AG04450 (cell line): ENCODE data around the gene SART1. TPM values are rescaled to one million over a fixed set of nuclear protein-coding genes. Genes with fewer than 3 reads are reported as not detected.

Experiments
- CTCF ChIA-PET: fragments of 300-600, 350-600 bp; formaldehyde crosslinking; extraction: SDS; loops from one replicate; lab custom pipeline; 2022; ENCODE audit warnings: antibody characterized with exemption, inconsistent platforms; lab: Charles Lee
- POLR2A ChIA-PET: fragments of 350-600 bp; formaldehyde crosslinking; extraction: SDS; loops from one replicate; lab custom pipeline; 2021; ENCODE audit warnings: antibody characterized with exemption, inconsistent platforms; lab: Yijun Ruan, JAX
- DNase-seq: peaks from one replicate; pipeline ENCODE4 v3.0.0-alpha.2; 2011; ENCODE audit warnings: low read depth, low spot score
- H3K27ac ChIP-seq: one replicate; pipeline ENCODE4 v1.5.1; 2012; ENCODE audit warnings: low read depth, low read length, control low read depth
- H3K27me3 ChIP-seq: one replicate; pipeline ENCODE4 v1.6.0; 2012; ENCODE audit warnings: low read length; ENCODE audit not compliant: control insufficient read depth, insufficient read depth
- H3K4me3 ChIP-seq: 2 replicates; pipeline ENCODE4 v1.5.1; 2011; ENCODE audit warnings: mild to moderate bottlenecking, low read depth, low read length, control low read depth
- H3K9me3 ChIP-seq: 2 replicates; pipeline ENCODE4 v1.5.1; 2012; ENCODE audit warnings: low read length; ENCODE audit not compliant: control insufficient read depth, insufficient read depth
- CTCF ChIP-seq: IDR thresholded peaks from 2 replicates; pipeline ENCODE4 v1.5.1; 2011; ENCODE audit warnings: low read depth, low read length, control low read depth, inconsistent platforms
- polyA plus RNA-seq: library from polyadenylated mRNA; depleted of rRNA; stranded (reverse); fragments of >200 nt; gene quantifications from 2 replicates; pipeline ENCODE4 v1.2.3, GENCODE V29; 2011

Gene SART1
- polyA plus RNA-seq, 1 experiment: 14.3 TPM

DNA sequence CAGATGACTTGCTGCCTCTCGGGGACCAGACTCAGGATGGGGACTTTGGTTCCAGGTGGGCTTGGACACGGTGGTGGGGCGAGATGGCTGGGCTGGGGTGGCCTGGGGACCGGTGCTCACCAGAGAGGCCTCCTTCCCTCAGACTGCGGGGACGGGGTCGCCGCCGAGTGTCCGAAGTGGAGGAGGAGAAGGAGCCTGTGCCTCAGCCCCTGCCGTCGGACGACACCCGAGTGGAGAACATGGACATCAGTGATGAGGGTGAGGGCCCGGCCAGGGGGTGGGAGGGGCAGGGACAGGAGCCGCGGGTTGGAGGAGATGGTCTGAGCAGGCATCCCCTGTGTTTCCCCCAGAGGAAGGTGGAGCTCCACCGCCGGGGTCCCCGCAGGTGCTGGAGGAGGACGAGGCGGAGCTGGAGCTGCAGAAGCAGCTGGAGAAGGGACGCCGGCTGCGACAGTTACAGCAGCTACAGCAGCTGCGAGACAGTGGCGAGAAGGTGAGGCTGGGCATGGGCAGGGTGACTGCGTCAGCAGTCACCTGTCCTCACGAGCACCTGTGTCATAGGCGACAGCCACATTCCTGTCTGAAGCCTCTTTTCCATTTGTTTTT is 5.9 kb downstream of the SART1 start:
- CTCF ChIA-PET: interaction anchor here (1.4 to 1.6 kb wide), 3 partner anchors 25 to 83 kb away, joined by 3 to 8 read pairs (median 6); partner anchors contain the start of gene FIBP
- Histone ChIP-seq H3K27ac (no peak overlapping the region), H3K4me3 (no peak overlapping the region), H3K27me3 (no peaks in the 10 kb centered on the region), H3K9me3 (no peaks in the 10 kb centered on the region; the same call in 1 of the 2 replicates)
- no peak for TF ChIP-seq CTCF
- DNase-seq: no peak
- POLR2A ChIA-PET: no interaction called here

- TF ChIP-seq CTCF: no peak
- H3K9me3 ChIP-seq: no peaks in the 10 kb centered on the region; the same call in 1 of the 2 replicates
- POLR2A ChIA-PET: no interaction called here
- no peak overlapping the region for H3K27ac ChIP-seq
- CTCF ChIA-PET: interaction anchor here (0.6 to 1.6 kb wide), 3 partner anchors 17 to 84 kb away, joined by 6 to 14 read pairs (median 8); partner anchors contain the start of gene FIBP
- no peaks in the 10 kb centered on the region for H3K27me3 ChIP-seq
- DNase-seq: no peak
- H3K4me3 ChIP-seq: no peak overlapping the region
Observed at GRCh38 chr11:65968600-65969482, 7.3 kb downstream of the SART1 start.

DNA sequence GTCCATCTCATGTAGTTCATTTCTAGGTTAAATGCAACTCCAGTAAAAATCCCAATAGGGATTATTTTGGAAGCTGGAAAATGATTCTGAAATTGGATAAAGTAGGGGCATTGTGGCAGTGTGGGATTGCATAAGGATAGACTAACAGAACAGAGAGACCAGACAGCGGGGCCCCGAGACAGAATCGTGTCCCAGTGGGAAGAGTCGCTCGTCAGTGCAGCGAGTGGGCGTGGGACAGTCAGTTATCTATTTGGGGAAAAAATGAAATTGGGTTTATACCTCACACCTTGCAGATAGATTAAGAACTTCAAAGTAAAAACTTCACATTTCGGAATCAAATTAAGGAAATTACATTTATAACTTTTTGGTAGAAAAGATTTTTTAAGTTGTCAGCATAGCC is 10.6 kb downstream of the SART1 start:
- H3K27me3 ChIP-seq: no peaks in the 10 kb centered on the region
- H3K27ac ChIP-seq: no peak overlapping the region
- no peak for TF ChIP-seq CTCF
- H3K4me3 ChIP-seq: no peak overlapping the region
- DNase-seq: no peak
- CTCF ChIA-PET: interaction anchor here (0.7 to 2.3 kb wide), 6 partner anchors 11 to 120 kb away, joined by 3 to 13 read pairs (median 5); partner anchors contain the start of genes FIBP and MUS81
- POLR2A ChIA-PET: no interaction called here
- no peaks in the 10 kb centered on the region; the same call in 1 of the 2 replicates for H3K9me3 ChIP-seq

DNA sequence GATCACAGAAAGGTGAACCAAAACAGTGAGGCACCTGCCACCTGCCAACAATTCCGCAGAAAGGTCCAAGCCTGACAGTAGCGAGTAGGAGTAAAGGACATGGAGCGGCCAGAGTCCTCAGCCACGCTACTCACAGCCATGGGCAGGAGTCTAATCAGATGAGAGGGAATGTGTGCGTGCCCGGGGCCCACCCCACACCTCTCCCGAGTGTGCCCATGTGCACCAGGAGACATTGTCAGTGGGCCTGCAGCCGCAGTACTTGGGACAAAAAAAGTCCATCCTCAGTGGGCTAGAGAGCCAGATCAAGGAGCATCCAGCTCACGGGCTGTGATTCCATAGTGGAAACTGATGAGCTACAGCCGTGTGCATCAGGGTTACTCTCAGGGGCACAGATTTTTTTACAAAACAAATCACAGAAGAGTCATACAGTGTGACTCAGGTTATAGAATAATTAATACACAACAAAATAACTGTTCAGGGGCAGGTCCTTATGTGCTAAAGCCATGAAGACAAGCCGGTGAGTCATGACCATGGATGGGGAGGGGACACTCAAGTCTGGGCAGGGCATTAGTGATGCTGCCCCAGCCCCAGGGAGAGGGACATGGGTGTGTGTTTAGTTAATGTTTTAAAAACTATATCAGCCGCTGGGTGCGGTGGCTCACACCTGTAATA is 12.0 kb downstream of the SART1 start:
- Histone ChIP-seq H3K27ac (no peak overlapping the region), H3K27me3 (no peaks in the 10 kb centered on the region), H3K9me3 (no peaks in the 10 kb centered on the region; the same call in 1 of the 2 replicates), H3K4me3 (no peak overlapping the region)
- POLR2A ChIA-PET: interaction anchor here (0.6 kb wide), 1 partner anchor 85 kb away, joined by 3 read pairs; the partner anchor contains the start of gene FIBP
- no peak for TF ChIP-seq CTCF
- no peak for DNase-seq
- CTCF ChIA-PET: interaction anchor here (0.9 kb wide), 1 partner anchor 89 kb away, joined by 3 read pairs; no protein-coding TSS in a partner anchor
